ENCODE measurements around the gene PADI3. TPM values are rescaled to one million over a fixed set of nuclear protein-coding genes. Genes with fewer than 3 reads are reported as not detected.

Gene PADI3
- total RNA-seq, result not detected

GRCh38 chr1:17248781-17249180 lies at the start of gene PADI3:
PADI3 (plus strand) TSS chr1:17249098; CDS start chr1:17249138, 40 bp downstream.
- no peak for DNase-seq (ENCODE audit: low spot score)
- no peak for ATAC-seq

GRCh38 chr1:17199267-17200044 lies 49.4 kb upstream of the PADI3 start:
- no peak for DNase-seq (ENCODE audit: low spot score)

GRCh38 chr1:17200246-17200645 lies 48.7 kb upstream of the PADI3 start:
- ATAC-seq, result no peak
- no peak for DNase-seq (ENCODE audit: low spot score)

More at GRCh38 chr1:17199267-17200044, 49.4 kb upstream of the PADI3 start:
- ATAC-seq, result no peak

GRCh38 chr1:17200756-17201155 lies 48.1 kb upstream of the PADI3 start:
- no peak for ATAC-seq

GRCh38 chr1:17201201-17202021 lies 47.5 kb upstream of the PADI3 start:
- DNase-seq (ENCODE audit: low spot score) (no peak), ATAC-seq (no peak)

More at GRCh38 chr1:17200756-17201155, 48.1 kb upstream of the PADI3 start:
- no peak for DNase-seq (ENCODE audit: low spot score)

GRCh38 chr1:17204546-17205440 lies 44.1 kb upstream of the PADI3 start, which contains the start of gene PADI1:
PADI1 (plus strand) TSS chr1:17205128; CDS start chr1:17205218, 90 bp downstream.
- DNase-seq (ENCODE audit: low spot score) (no peak), ATAC-seq (no peak)

- DNase-seq (ENCODE audit: low spot score) (no peak), ATAC-seq (no peak)
Observed at GRCh38 chr1:17205652-17206051, 43.2 kb upstream of the PADI3 start.

GRCh38 chr1:17206196-17206595 lies 42.7 kb upstream of the PADI3 start:
- ATAC-seq, result no peak
- no peak for DNase-seq (ENCODE audit: low spot score)

GRCh38 chr1:17207046-17207445 lies 41.9 kb upstream of the PADI3 start:
- ATAC-seq (peak; percentile 43), DNase-seq (ENCODE audit: low spot score) (no peak)

GRCh38 chr1:17207540-17207939 lies 41.4 kb upstream of the PADI3 start:
- DNase-seq (ENCODE audit: low spot score), result no peak
- ATAC-seq, result peak; percentile 36

GRCh38 chr1:17207966-17208418 lies 40.9 kb upstream of the PADI3 start:
- DNase-seq (ENCODE audit: low spot score) (no peak), ATAC-seq (no peak)

GRCh38 chr1:17208546-17208945 lies 40.4 kb upstream of the PADI3 start:
- DNase-seq (ENCODE audit: low spot score), result no peak
- ATAC-seq, result no peak

GRCh38 chr1:17209430-17209829 lies 39.5 kb upstream of the PADI3 start:
- no peak for ATAC-seq
- no peak for DNase-seq (ENCODE audit: low spot score)

GRCh38 chr1:17210176-17210575 lies 38.7 kb upstream of the PADI3 start:
- DNase-seq (ENCODE audit: low spot score) (no peak), ATAC-seq (no peak)

- no peak for DNase-seq (ENCODE audit: low spot score)
- ATAC-seq, result no peak
Observed at GRCh38 chr1:17211377-17211776, 37.5 kb upstream of the PADI3 start.

- ATAC-seq (peak; percentile 23), DNase-seq (ENCODE audit: low spot score) (no peak)
Observed at GRCh38 chr1:17212009-17212408, 36.9 kb upstream of the PADI3 start.

- no peak for ATAC-seq
- DNase-seq (ENCODE audit: low spot score), result no peak
Observed at GRCh38 chr1:17212487-17213121, 36.3 kb upstream of the PADI3 start.

GRCh38 chr1:17213148-17213781 lies 35.6 kb upstream of the PADI3 start:
- ATAC-seq (no peak), DNase-seq (ENCODE audit: low spot score) (no peak)

- ATAC-seq (no peak), DNase-seq (ENCODE audit: low spot score) (no peak)
Observed at GRCh38 chr1:17213782-17214148, 35.1 kb upstream of the PADI3 start.

All from left lobe of liver (tissue), 2 donors.